Panc1 (cell line): ENCODE data around the gene LMBRD2. TPM values are rescaled to one million over a fixed set of nuclear protein-coding genes. Genes with fewer than 3 reads are reported as not detected.

Experiments used
- ATAC-seq: fragments of 200-7000 bp; cut with Tn5 transposase; 2 replicates; pipeline ENCODE4 v1.9.1; 2020; ENCODE audit warnings: mild to moderate bottlenecking, moderate library complexity
- BruUV-seq: library from RNA; stranded (reverse); fragments of 400-500 nt; replicated peaks from 2 replicates; lab custom pipeline; 2021; lab: Mats Ljungman, UMichigan
- CTCF ChIA-PET: fragments of 300-600 bp; sonication (Branson Sonifier 250); formaldehyde crosslinking; loops from one replicate; lab custom pipeline; 2022; ENCODE audit warnings: antibody characterized with exemption; lab: Charles Lee
- POLR2A ChIA-PET: fragments of 300-600 bp; sonication (Branson Sonifier 250); formaldehyde crosslinking; loops from one replicate; lab custom pipeline; 2022; ENCODE audit warnings: antibody characterized with exemption; lab: Charles Lee
- DNase-seq: peaks from one replicate; pipeline ENCODE4 v3.0.0-alpha.2; 2010; ENCODE audit warnings: low read depth, low spot score
- H3K27ac ChIP-seq: 2 replicates; pipeline ENCODE4 v1.5.1; 2011; ENCODE audit warnings: mild to moderate bottlenecking, low read length, inconsistent platforms
- H3K27me3 ChIP-seq: fragments of 200-500 bp; sonication (Bioruptor generic); 2 replicates; pipeline ENCODE4 v1.6.0; 2014; ENCODE audit warnings: low read length, inconsistent platforms; ENCODE audit not compliant: control insufficient read depth, insufficient read depth
- H3K36me3 ChIP-seq: fragments of 200-500 bp; sonication (Bioruptor generic); 2 replicates; pipeline ENCODE4 v1.5.1; 2014; ENCODE audit warnings: inconsistent platforms, mild to moderate bottlenecking, low read length, moderate library complexity; ENCODE audit not compliant: control insufficient read depth, insufficient read depth
- H3K4me1 ChIP-seq: 2 replicates; pipeline ENCODE4 v1.5.1; 2011; ENCODE audit warnings: inconsistent platforms, mild to moderate bottlenecking, low read length, moderate library complexity; ENCODE audit not compliant: control insufficient read depth, insufficient read depth
- H3K4me3 ChIP-seq, 2 experiments: 2 replicates each; pipeline ENCODE4 v1.5.1; 2011 to 2012; ENCODE audit warnings: low read depth in 2 of 2, low read length in 2 of 2, mild to moderate bottlenecking in 2 of 2, inconsistent platforms in 1 of 2, moderate library complexity in 1 of 2
- H3K9me3 ChIP-seq: fragments of 200-500 bp; sonication (Bioruptor generic); 2 replicates; pipeline ENCODE4 v1.5.1; 2014; ENCODE audit warnings: low read depth, mild to moderate bottlenecking, inconsistent platforms, low read length, moderate library complexity; ENCODE audit not compliant: control insufficient read depth, insufficient read depth
- CTCF ChIP-seq: fragments of 450-650 bp; IDR thresholded peaks from 2 replicates; pipeline ENCODE4 v1.5.1; 2017; ENCODE audit warnings: mild to moderate bottlenecking
- POLR2AphosphoS5 ChIP-seq: IDR thresholded peaks from 2 replicates; pipeline ENCODE4 v1.6.1; 2012; ENCODE audit warnings: mild to moderate bottlenecking, low read depth, low read length, moderate library complexity
- REST ChIP-seq, 2 experiments: IDR thresholded peaks; 2 replicates each; pipeline ENCODE4 v1.6.1; 2011 to 2012; ENCODE audit warnings: low read depth in 2 of 2, control low read depth in 1 of 2, low read length in 1 of 2, mild to moderate bottlenecking in 1 of 2, moderate library complexity in 1 of 2; ENCODE audit not compliant: insufficient read depth in 1 of 2
- SIN3A ChIP-seq: IDR thresholded peaks from 2 replicates; pipeline ENCODE4 v1.6.1; 2012; ENCODE audit warnings: low read depth, mild to moderate bottlenecking, low read length, moderate library complexity, borderline replicate concordance; ENCODE audit not compliant: insufficient read depth
- TCF7L2 ChIP-seq: IDR thresholded peaks from 2 replicates; pipeline ENCODE4 v1.6.1; 2011; ENCODE audit warnings: mild to moderate bottlenecking, low read depth, low read length, inconsistent platforms
- in situ Hi-C: cut with HindIII; loops from 2 replicates; pipeline ENCODE4 v1.10.0; 2016; ENCODE audit warnings: low sequenced_read_pairs, low pct_unique_long_range_greater_than_20kb
- intact Hi-C: fragments of 100-400 bp; cut with micrococcal nuclease; formaldehyde crosslinking; loops from one replicate; pipeline ENCODE4 v1.10.0; 2022; ENCODE audit not compliant: unreplicated experiment
- total RNA-seq: library from RNA; stranded (reverse); gene quantifications from one replicate; pipeline ENCODE4 v1.2.1, GENCODE V29; 2021; ENCODE audit not compliant: unreplicated experiment

LMBRD2 gene
- total RNA-seq, 1 experiment from 2014 or later = 7.1 TPM

GRCh38 chr5:36111238-36111637, 40.4 kb downstream of the LMBRD2 start:
- no peaks in the 10 kb centered on the region; the same call in 1 of the 2 replicates for H3K4me1 ChIP-seq
- CTCF ChIA-PET = no interaction called here
- H3K27ac ChIP-seq = no peak overlapping the region
- no peak overlapping the region for H3K4me3 ChIP-seq
- no peak for TF ChIP-seq CTCF
- no peak for TF ChIP-seq REST (IDR thresholded peaks at IDR 0.05; ENCODE audit: insufficient read depth in 1 of 2, low read depth in 2 of 2, low read length in 1 of 2)
- TF ChIP-seq POLR2AphosphoS5 = no peak
- TF ChIP-seq SIN3A = no peak
- TF ChIP-seq TCF7L2 = no peak
- intact Hi-C loops (no loop called here), in situ Hi-C loops (no loop called here)
- no peaks in the 10 kb centered on the region for H3K9me3 ChIP-seq
- BruUV-seq = no TSS peak
- ATAC-seq (no peak), DNase-seq (no peak)
- POLR2A ChIA-PET = no interaction called here
- no peaks in the 10 kb centered on the region for H3K27me3 ChIP-seq
- H3K36me3 ChIP-seq = no peaks in the 10 kb centered on the region

- DNase-seq (no peak), ATAC-seq (no peak)
- ChIA-PET CTCF (no interaction called here), POLR2A (no interaction called here)
- Histone ChIP-seq H3K27ac (no peak overlapping the region), H3K9me3 (no peaks in the 10 kb centered on the region), H3K36me3 (no peaks in the 10 kb centered on the region), H3K4me3 (no peak overlapping the region), H3K27me3 (no peaks in the 10 kb centered on the region), H3K4me1 (no peaks in the 10 kb centered on the region; the same call in 1 of the 2 replicates)
- intact Hi-C loops (no loop called here), in situ Hi-C loops (no loop called here)
- TF ChIP-seq CTCF = no peak
- BruUV-seq = no TSS peak
Measured at GRCh38 chr5:36108758-36109460, 42.8 kb downstream of the LMBRD2 start.
